ENCODE measurements around the gene GPC5.

GPC5 gene

GRCh38 chr13:91498298-91498697 is 99.9 kb downstream of the GPC5 start:
- Histone ChIP-seq H3K27ac (ENCODE audit: low read depth, low read length) (no peak overlapping the region), H3K4me2 (ENCODE audit: low read length) (no peak overlapping the region), H3K9ac (ENCODE audit: low read length) (no peak overlapping the region), H3K18ac (ENCODE audit: low read length) (no peak overlapping the region), H3K27me3 (ENCODE audit: insufficient read depth, low read length, poor library complexity) (no peaks in the 10 kb centered on the region), H3K56ac (ENCODE audit: low read length) (no peak overlapping the region), H3K4ac (ENCODE audit: low read depth, low read length) (no peak overlapping the region), H4K5ac (ENCODE audit: low read length) (no peak overlapping the region), H3K79me2 (ENCODE audit: control insufficient read depth, insufficient read depth, low read length) (no peaks in the 10 kb centered on the region), H3K36me3 (ENCODE audit: control insufficient read depth, insufficient read depth, low read length) (no peaks in the 10 kb centered on the region), H2BK120ac (ENCODE audit: low read depth, low read length) (no peak overlapping the region), H3K79me1 (ENCODE audit: low read length) (no peaks in the 10 kb centered on the region), H2BK5ac (ENCODE audit: low read length) (no peak overlapping the region), H3K23ac (ENCODE audit: low read length) (no peak overlapping the region), H3K4me1 (ENCODE audit: control insufficient read depth, low read depth, low read length) (no peaks in the 10 kb centered on the region), H4K8ac (ENCODE audit: low read depth, low read length) (no peak overlapping the region), H3K4me3 (ENCODE audit: low read length) (no peak overlapping the region), H2BK15ac (replicated peaks; ENCODE audit: low read depth) (no peak overlapping the region), H2AK5ac (ENCODE audit: low read length) (no peak overlapping the region)
- no CpG with 5 or more reads among the region's 5 CpGs for WGBS (ENCODE audit: extremely low coverage, insufficient coverage, low lambda C conversion rate)
- DNase-seq = no peak

- Histone ChIP-seq H4K8ac (ENCODE audit: low read depth, low read length) (no peak overlapping the region), H3K36me3 (ENCODE audit: control insufficient read depth, insufficient read depth, low read length) (no peaks in the 10 kb centered on the region), H3K4me1 (ENCODE audit: control insufficient read depth, low read depth, low read length) (no peaks in the 10 kb centered on the region), H3K27ac (ENCODE audit: low read depth, low read length) (no peak overlapping the region), H2AK5ac (ENCODE audit: low read length) (no peak overlapping the region), H3K9ac (ENCODE audit: low read length) (no peak overlapping the region), H2BK5ac (ENCODE audit: low read length) (no peak overlapping the region), H2BK15ac (replicated peaks; ENCODE audit: low read depth) (no peak overlapping the region), H3K23ac (ENCODE audit: low read length) (no peak overlapping the region), H4K5ac (ENCODE audit: low read length) (no peak overlapping the region), H3K56ac (ENCODE audit: low read length) (no peak overlapping the region), H3K4me2 (ENCODE audit: low read length) (no peak overlapping the region), H3K79me1 (ENCODE audit: low read length) (no peaks in the 10 kb centered on the region), H3K79me2 (ENCODE audit: control insufficient read depth, insufficient read depth, low read length) (no peaks in the 10 kb centered on the region), H3K27me3 (ENCODE audit: insufficient read depth, low read length, poor library complexity) (no peaks in the 10 kb centered on the region), H3K18ac (ENCODE audit: low read length) (no peak overlapping the region), H2BK120ac (ENCODE audit: low read depth, low read length) (no peak overlapping the region), H3K4ac (ENCODE audit: low read depth, low read length) (no peak overlapping the region), H3K4me3 (ENCODE audit: low read length) (no peak overlapping the region)
- WGBS (ENCODE audit: extremely low coverage, insufficient coverage, low lambda C conversion rate) = no CpG with 5 or more reads among the region's 2 CpGs
- DNase-seq = no peak
Observed at GRCh38 chr13:91504216-91504615, 105.8 kb downstream of the GPC5 start.

- no peak overlapping the region for H2BK15ac ChIP-seq (replicated peaks; ENCODE audit: low read depth)
- no peaks in the 10 kb centered on the region for H3K27me3 ChIP-seq (ENCODE audit: insufficient read depth, low read length, poor library complexity)
- H3K56ac ChIP-seq (ENCODE audit: low read length) = no peak overlapping the region
- no peaks in the 10 kb centered on the region for H3K36me3 ChIP-seq (ENCODE audit: control insufficient read depth, insufficient read depth, low read length)
- H2BK120ac ChIP-seq (ENCODE audit: low read depth, low read length) = no peak overlapping the region
- H3K79me2 ChIP-seq (ENCODE audit: control insufficient read depth, insufficient read depth, low read length) = no peaks in the 10 kb centered on the region
- H3K27ac ChIP-seq (ENCODE audit: low read depth, low read length) = no peak overlapping the region
- no peak overlapping the region for H3K4ac ChIP-seq (ENCODE audit: low read depth, low read length)
- H3K79me1 ChIP-seq (ENCODE audit: low read length) = no peaks in the 10 kb centered on the region
- no peak overlapping the region for H2AK5ac ChIP-seq (ENCODE audit: low read length)
- no peak overlapping the region for H3K18ac ChIP-seq (ENCODE audit: low read length)
- no peak overlapping the region for H3K4me3 ChIP-seq (ENCODE audit: low read length)
- H3K9ac ChIP-seq (ENCODE audit: low read length) = no peak overlapping the region
- no peak overlapping the region for H2BK5ac ChIP-seq (ENCODE audit: low read length)
- no peak overlapping the region for H3K23ac ChIP-seq (ENCODE audit: low read length)
- no peak overlapping the region for H4K8ac ChIP-seq (ENCODE audit: low read depth, low read length)
- no peak overlapping the region for H3K4me2 ChIP-seq (ENCODE audit: low read length)
- no peak overlapping the region for H4K5ac ChIP-seq (ENCODE audit: low read length)
- H3K4me1 ChIP-seq (ENCODE audit: control insufficient read depth, low read depth, low read length) = no peaks in the 10 kb centered on the region
- DNase-seq = no peak
Observed at GRCh38 chr13:91506759-91507158, 108.3 kb downstream of the GPC5 start.

- H4K5ac ChIP-seq (ENCODE audit: low read length) = no peak overlapping the region
- no peak overlapping the region for H3K4me3 ChIP-seq (ENCODE audit: low read length)
- H3K23ac ChIP-seq (ENCODE audit: low read length) = no peak overlapping the region
- no peak overlapping the region for H4K8ac ChIP-seq (ENCODE audit: low read depth, low read length)
- no peaks in the 10 kb centered on the region for H3K79me1 ChIP-seq (ENCODE audit: low read length)
- no peak overlapping the region for H3K9ac ChIP-seq (ENCODE audit: low read length)
- H3K27me3 ChIP-seq (ENCODE audit: insufficient read depth, low read length, poor library complexity) = no peaks in the 10 kb centered on the region
- H3K27ac ChIP-seq (ENCODE audit: low read depth, low read length) = no peak overlapping the region
- H3K4ac ChIP-seq (ENCODE audit: low read depth, low read length) = no peak overlapping the region
- H3K18ac ChIP-seq (ENCODE audit: low read length) = no peak overlapping the region
- no peak overlapping the region for H2BK5ac ChIP-seq (ENCODE audit: low read length)
- no peak overlapping the region for H2BK120ac ChIP-seq (ENCODE audit: low read depth, low read length)
- no CpG with 5 or more reads among the region's 2 CpGs for WGBS (ENCODE audit: extremely low coverage, insufficient coverage, low lambda C conversion rate)
- no peak for DNase-seq
- H3K36me3 ChIP-seq (ENCODE audit: control insufficient read depth, insufficient read depth, low read length) = no peaks in the 10 kb centered on the region
- H3K4me2 ChIP-seq (ENCODE audit: low read length) = no peak overlapping the region
- no peaks in the 10 kb centered on the region for H3K79me2 ChIP-seq (ENCODE audit: control insufficient read depth, insufficient read depth, low read length)
- no peak overlapping the region for H3K56ac ChIP-seq (ENCODE audit: low read length)
- H2AK5ac ChIP-seq (ENCODE audit: low read length) = no peak overlapping the region
- H2BK15ac ChIP-seq (replicated peaks; ENCODE audit: low read depth) = no peak overlapping the region
- H3K4me1 ChIP-seq (ENCODE audit: control insufficient read depth, low read depth, low read length) = no peaks in the 10 kb centered on the region
Observed at GRCh38 chr13:91510058-91510457, 111.6 kb downstream of the GPC5 start.

- H2BK15ac ChIP-seq (replicated peaks; ENCODE audit: low read depth) = no peak overlapping the region
- H4K5ac ChIP-seq (ENCODE audit: low read length) = no peak overlapping the region
- H3K18ac ChIP-seq (ENCODE audit: low read length) = no peak overlapping the region
- no peak overlapping the region for H2BK5ac ChIP-seq (ENCODE audit: low read length)
- H3K79me2 ChIP-seq (ENCODE audit: control insufficient read depth, insufficient read depth, low read length) = no peaks in the 10 kb centered on the region
- H3K4me2 ChIP-seq (ENCODE audit: low read length) = no peak overlapping the region
- no peak for DNase-seq
- no peak overlapping the region for H4K8ac ChIP-seq (ENCODE audit: low read depth, low read length)
- H3K79me1 ChIP-seq (ENCODE audit: low read length) = no peaks in the 10 kb centered on the region
- no peak overlapping the region for H3K23ac ChIP-seq (ENCODE audit: low read length)
- no peak overlapping the region for H2AK5ac ChIP-seq (ENCODE audit: low read length)
- no peak overlapping the region for H3K4me3 ChIP-seq (ENCODE audit: low read length)
- no peak overlapping the region for H3K27ac ChIP-seq (ENCODE audit: low read depth, low read length)
- H3K36me3 ChIP-seq (ENCODE audit: control insufficient read depth, insufficient read depth, low read length) = no peaks in the 10 kb centered on the region
- WGBS (ENCODE audit: extremely low coverage, insufficient coverage, low lambda C conversion rate) = no CpG with 5 or more reads among the region's 1 CpG
- no peaks in the 10 kb centered on the region for H3K4me1 ChIP-seq (ENCODE audit: control insufficient read depth, low read depth, low read length)
- no peak overlapping the region for H3K56ac ChIP-seq (ENCODE audit: low read length)
- no peaks in the 10 kb centered on the region for H3K27me3 ChIP-seq (ENCODE audit: insufficient read depth, low read length, poor library complexity)
- no peak overlapping the region for H3K9ac ChIP-seq (ENCODE audit: low read length)
- no peak overlapping the region for H2BK120ac ChIP-seq (ENCODE audit: low read depth, low read length)
- H3K4ac ChIP-seq (ENCODE audit: low read depth, low read length) = no peak overlapping the region
Observed at GRCh38 chr13:91513790-91514189, 115.4 kb downstream of the GPC5 start.

GRCh38 chr13:91516799-91517198 is 118.4 kb downstream of the GPC5 start:
- H3K18ac ChIP-seq (ENCODE audit: low read length) = no peak overlapping the region
- H3K56ac ChIP-seq (ENCODE audit: low read length) = no peak overlapping the region
- no peaks in the 10 kb centered on the region for H3K36me3 ChIP-seq (ENCODE audit: control insufficient read depth, insufficient read depth, low read length)
- H4K5ac ChIP-seq (ENCODE audit: low read length) = no peak overlapping the region
- H2AK5ac ChIP-seq (ENCODE audit: low read length) = no peak overlapping the region
- H3K4ac ChIP-seq (ENCODE audit: low read depth, low read length) = no peak overlapping the region
- H3K4me1 ChIP-seq (ENCODE audit: control insufficient read depth, low read depth, low read length) = no peaks in the 10 kb centered on the region
- no peak overlapping the region for H2BK15ac ChIP-seq (replicated peaks; ENCODE audit: low read depth)
- H3K9ac ChIP-seq (ENCODE audit: low read length) = no peak overlapping the region
- DNase-seq = no peak
- no peak overlapping the region for H4K8ac ChIP-seq (ENCODE audit: low read depth, low read length)
- no peaks in the 10 kb centered on the region for H3K79me1 ChIP-seq (ENCODE audit: low read length)
- H3K79me2 ChIP-seq (ENCODE audit: control insufficient read depth, insufficient read depth, low read length) = no peaks in the 10 kb centered on the region
- H2BK120ac ChIP-seq (ENCODE audit: low read depth, low read length) = no peak overlapping the region
- no peaks in the 10 kb centered on the region for H3K27me3 ChIP-seq (ENCODE audit: insufficient read depth, low read length, poor library complexity)
- H3K27ac ChIP-seq (ENCODE audit: low read depth, low read length) = no peak overlapping the region
- no peak overlapping the region for H3K4me2 ChIP-seq (ENCODE audit: low read length)
- no peak overlapping the region for H2BK5ac ChIP-seq (ENCODE audit: low read length)
- WGBS (ENCODE audit: extremely low coverage, insufficient coverage, low lambda C conversion rate) = no CpG with 5 or more reads among the region's 3 CpGs
- H3K4me3 ChIP-seq (ENCODE audit: low read length) = no peak overlapping the region
- no peak overlapping the region for H3K23ac ChIP-seq (ENCODE audit: low read length)
